Transverse colon (tissue), 4 donors: ENCODE data around the gene NEURL1B.

Source experiments
- POLR2AphosphoS5 ChIP-seq, 3 donors: sonication (generic); formaldehyde crosslinking; IDR thresholded peaks; one replicate each; pipeline ENCODE4 v1.6.1; 2016; ENCODE audit warnings: antibody characterized with exemption in 3 of 3
- TF ChIP-seq, protein P1 (sequence below), 5 experiments: fragments of 200-600 bp in 3 of 5; fragments of 450-650 bp in 2 of 5; sonication (generic) in 3 of 5; IDR thresholded peaks; 1 replicate in 2 of 5; 2 replicates in 3 of 5; pipeline ENCODE4 v1.5.1; 2016 to 2017; ENCODE audit warnings: antibody characterized with exemption in 5 of 5, inconsistent platforms in 3 of 5, mild to moderate bottlenecking in 2 of 5, moderate library complexity in 1 of 5

DNA sequence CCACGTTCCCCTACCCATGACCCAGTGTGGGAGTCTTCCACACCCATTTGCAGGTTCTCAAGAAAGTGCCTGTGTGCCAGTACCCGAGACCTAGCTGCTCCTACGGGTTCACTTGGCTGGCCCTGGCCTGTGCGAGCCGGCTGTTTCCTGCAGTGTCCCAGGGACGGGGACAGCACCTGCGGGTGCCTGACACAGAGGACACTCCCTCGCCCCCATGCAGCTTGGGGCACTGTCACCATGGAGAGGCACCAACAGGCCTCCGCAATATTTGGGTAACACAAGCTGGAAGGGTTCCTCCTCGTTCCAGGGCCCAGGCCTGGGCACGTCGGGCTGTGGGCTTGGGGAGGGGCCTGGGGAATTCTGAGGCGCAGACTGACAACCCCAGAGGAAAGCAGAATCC is 88.5 kb downstream of the NEURL1B start:
- TF ChIP-seq, protein P1, sequence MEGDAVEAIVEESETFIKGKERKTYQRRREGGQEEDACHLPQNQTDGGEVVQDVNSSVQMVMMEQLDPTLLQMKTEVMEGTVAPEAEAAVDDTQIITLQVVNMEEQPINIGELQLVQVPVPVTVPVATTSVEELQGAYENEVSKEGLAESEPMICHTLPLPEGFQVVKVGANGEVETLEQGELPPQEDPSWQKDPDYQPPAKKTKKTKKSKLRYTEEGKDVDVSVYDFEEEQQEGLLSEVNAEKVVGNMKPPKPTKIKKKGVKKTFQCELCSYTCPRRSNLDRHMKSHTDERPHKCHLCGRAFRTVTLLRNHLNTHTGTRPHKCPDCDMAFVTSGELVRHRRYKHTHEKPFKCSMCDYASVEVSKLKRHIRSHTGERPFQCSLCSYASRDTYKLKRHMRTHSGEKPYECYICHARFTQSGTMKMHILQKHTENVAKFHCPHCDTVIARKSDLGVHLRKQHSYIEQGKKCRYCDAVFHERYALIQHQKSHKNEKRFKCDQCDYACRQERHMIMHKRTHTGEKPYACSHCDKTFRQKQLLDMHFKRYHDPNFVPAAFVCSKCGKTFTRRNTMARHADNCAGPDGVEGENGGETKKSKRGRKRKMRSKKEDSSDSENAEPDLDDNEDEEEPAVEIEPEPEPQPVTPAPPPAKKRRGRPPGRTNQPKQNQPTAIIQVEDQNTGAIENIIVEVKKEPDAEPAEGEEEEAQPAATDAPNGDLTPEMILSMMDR (IDR thresholded peaks at IDR 0.05) = no peak
- TF ChIP-seq POLR2AphosphoS5 (IDR thresholded peaks at IDR 0.05) = no peak
